HG02970 (cell line): ENCODE results near the gene OAS3.
A peak's percentile ranks its signal among the peaks of the same experiment; 100 is the strongest.
"Not testable (repeated sequence)": the region's sequence is repeated elsewhere in the genome, so short reads cannot be mapped to it uniquely, and the experiment has no call there.

Experiments
- ATAC-seq: cut with Tn5 transposase; IDR thresholded peaks from one replicate; pipeline ENCODE4 v1.9.1; 2021; ENCODE audit warnings: mild to moderate bottlenecking, moderate library complexity, moderate number of reproducible peaks; ENCODE audit not compliant: unreplicated experiment, low FRiP score

OAS3 gene

GRCh38 chr12:112977641-112978040 is 39.4 kb downstream of the OAS3 start:
- no peak for ATAC-seq

- ATAC-seq = peak; percentile 81
Observed at GRCh38 chr12:112978163-112979040, 40.1 kb downstream of the OAS3 start, which contains the start of gene OAS2. Gene OAS2 (plus strand): TSS chr12:112978519. CDS start chr12:112978609, 90 bp downstream.

- ATAC-seq = no peak
Observed at GRCh38 chr12:112979041-112979680, 40.9 kb downstream of the OAS3 start.

GRCh38 chr12:112980491-112981158 is 42.4 kb downstream of the OAS3 start:
- ATAC-seq = no peak

GRCh38 chr12:112985642-112986290 is 47.5 kb downstream of the OAS3 start:
- ATAC-seq = no peak

GRCh38 chr12:112986291-112986800 is 48.1 kb downstream of the OAS3 start:
- no peak for ATAC-seq

GRCh38 chr12:112987561-112987960 is 49.3 kb downstream of the OAS3 start:
- no peak for ATAC-seq

- ATAC-seq = no peak
Observed at GRCh38 chr12:112988224-112988623, 50.0 kb downstream of the OAS3 start.

GRCh38 chr12:112988823-112989385 is 50.6 kb downstream of the OAS3 start:
- not testable (repeated sequence) for ATAC-seq

GRCh38 chr12:112989806-112990205 is 51.5 kb downstream of the OAS3 start:
- ATAC-seq = no peak

GRCh38 chr12:112992541-112993398 is 54.5 kb downstream of the OAS3 start:
- ATAC-seq = no peak

GRCh38 chr12:112995008-112995407 is 56.7 kb downstream of the OAS3 start:
- no peak for ATAC-seq

GRCh38 chr12:112996501-112996900 is 58.2 kb downstream of the OAS3 start:
- ATAC-seq = no peak

GRCh38 chr12:112997506-112997905 is 59.2 kb downstream of the OAS3 start:
- no peak for ATAC-seq

- ATAC-seq = no peak
Observed at GRCh38 chr12:112998987-112999767, 60.9 kb downstream of the OAS3 start.

- no peak for ATAC-seq
Observed at GRCh38 chr12:113000433-113000832, 62.2 kb downstream of the OAS3 start.

GRCh38 chr12:113002155-113002554 is 63.9 kb downstream of the OAS3 start:
- ATAC-seq = no peak

GRCh38 chr12:113002676-113003075 is 64.4 kb downstream of the OAS3 start:
- ATAC-seq = no peak
